NCI-H460 (cell line): ENCODE data around the gene NNT. TPM values are rescaled to one million over a fixed set of nuclear protein-coding genes. Genes with fewer than 3 reads are reported as not detected.
"Not testable (repeated sequence)": the region's sequence is repeated elsewhere in the genome, so short reads cannot be mapped to it uniquely, and the experiment has no call there.

Source experiments
- DNase-seq: peaks from one replicate; pipeline ENCODE4 v3.0.0-alpha.2; 2016; ENCODE audit warnings: low read depth; ENCODE audit errors: extremely low read depth
- total RNA-seq: library from RNA; depleted of rRNA; stranded (reverse); fragments of >200 nt; shearing (Covaris generic); gene quantifications from 2 replicates; pipeline ENCODE4 v1.2.3, GENCODE V29; 2014

The NNT gene
- total RNA-seq, 1 experiment from 2014 or later: 35.9 TPM

DNA sequence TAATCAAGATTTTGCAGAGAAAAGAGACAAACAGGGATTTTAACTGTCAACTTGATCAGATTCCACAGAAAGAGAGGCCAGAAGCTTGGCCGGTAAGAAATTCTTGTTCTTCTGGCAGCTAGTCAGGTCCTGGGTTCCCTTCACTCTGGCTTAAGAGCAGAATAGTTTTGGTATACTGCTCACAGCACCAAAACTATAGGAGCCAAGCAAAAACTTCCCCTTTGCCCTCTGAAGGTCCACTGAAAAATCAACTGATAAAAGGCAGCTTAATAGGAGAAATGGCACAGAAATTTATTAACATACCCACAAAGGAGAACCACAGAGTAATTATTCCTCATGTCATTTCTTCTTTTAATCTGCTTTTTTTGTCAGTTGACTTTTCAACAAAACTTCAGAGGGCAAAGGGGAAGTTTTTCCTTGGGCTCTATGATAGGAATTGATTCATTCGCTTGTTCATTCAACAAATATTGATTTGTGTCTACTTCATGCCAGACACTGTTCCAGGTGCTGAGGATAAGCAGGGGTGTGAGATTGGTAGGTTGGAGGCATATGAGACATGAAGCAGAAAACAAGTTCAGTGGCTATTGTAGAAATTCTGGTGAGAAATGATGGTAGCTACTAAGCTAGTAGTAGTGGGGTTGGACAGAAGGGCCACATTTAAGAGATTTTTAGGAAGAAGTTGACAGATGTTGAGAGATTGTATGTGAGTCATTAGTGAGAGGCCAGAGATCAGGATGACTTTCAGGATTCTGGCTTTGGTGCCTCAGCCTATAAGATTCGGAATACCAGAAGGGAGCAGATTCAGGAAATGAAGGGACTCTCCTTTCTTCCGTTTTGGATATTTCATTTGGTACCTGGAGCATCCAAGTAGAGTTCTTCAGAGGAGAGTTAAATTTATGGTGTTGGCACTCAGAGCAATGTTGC is 20.6 kb upstream of the NNT start:
- no peak for DNase-seq

DNA sequence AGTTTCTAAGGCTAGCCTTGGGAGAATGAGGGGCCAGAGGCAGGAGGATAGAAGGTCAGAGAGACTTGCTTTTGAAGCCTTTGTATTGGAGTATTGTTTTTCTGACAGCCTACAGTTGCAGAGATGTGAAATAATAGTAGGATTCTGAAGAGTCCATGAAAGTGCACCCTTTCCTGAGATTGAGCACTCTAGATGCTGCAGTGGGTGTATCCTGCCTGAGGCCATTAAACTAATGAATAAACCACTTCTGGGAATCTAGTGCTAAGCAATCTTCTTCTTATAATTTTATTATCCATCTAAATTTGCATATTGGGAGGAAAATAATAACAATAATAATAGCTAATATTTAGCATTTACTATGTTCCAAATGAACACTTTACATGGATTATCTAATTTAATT is 19.3 kb upstream of the NNT start:
- DNase-seq: no peak

DNA sequence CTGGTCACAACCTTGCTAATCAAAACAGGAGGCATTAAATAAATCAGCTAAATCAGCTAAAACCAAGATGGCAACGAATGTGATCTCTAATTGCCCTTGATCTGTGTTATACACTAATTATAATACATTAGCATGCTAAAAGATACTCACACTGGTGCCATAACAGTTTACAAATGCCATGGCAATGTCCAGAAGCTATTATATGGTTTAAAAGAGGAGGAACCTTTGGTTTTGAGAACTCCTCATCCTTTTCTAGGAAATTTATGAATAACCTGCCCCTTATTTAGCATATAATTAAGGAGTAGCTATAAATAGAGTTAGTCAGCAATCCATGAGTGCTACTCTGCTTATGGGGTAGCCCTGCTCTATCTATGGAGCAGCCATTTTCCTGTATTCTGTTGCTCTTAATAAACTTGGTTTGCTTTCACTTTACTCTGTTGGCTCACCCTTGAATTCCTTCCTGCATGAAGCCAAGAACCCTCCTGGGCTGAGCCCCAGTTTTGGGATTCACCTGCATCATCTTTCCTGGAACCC is 18.7 kb upstream of the NNT start:
- no peak for DNase-seq

DNA sequence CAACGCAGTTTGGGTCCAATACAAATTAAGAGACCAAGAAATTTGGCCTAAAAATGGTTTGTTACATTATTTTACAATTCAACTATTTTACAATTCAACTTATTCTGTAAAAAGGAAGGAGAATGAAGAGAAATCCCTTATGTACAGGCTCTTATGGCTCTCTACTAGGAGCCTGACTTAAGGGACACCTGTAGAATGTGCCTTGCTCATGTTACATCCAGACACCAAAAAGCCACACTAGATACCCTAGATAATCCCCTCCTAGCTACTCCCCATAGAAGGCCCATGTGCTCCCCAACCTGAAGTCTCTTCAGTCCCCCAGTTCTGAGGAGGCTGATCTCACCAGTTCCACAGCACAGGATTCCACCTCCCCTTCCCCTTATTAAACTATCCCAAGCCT is 14.1 kb upstream of the NNT start:
- no peak for DNase-seq

DNA sequence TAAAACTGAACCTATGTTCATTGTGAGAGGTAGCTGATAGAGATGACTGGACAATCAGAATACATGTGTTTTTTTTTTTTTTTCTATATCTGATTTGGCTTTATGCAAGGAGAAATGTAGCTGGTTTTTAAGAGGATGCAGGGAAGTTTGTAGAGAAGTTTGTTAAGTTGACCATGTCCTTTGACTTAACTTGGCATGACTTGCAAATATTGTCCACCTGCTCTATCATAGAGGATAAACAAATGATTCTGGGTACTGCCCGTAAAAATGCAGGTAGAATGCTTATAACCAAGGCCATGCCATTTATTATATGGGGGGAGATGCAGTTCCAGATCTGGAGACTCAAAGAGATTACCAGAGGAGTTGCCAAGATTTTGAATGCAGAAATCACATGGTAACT is 13.7 kb upstream of the NNT start:
- no peak for DNase-seq

DNA sequence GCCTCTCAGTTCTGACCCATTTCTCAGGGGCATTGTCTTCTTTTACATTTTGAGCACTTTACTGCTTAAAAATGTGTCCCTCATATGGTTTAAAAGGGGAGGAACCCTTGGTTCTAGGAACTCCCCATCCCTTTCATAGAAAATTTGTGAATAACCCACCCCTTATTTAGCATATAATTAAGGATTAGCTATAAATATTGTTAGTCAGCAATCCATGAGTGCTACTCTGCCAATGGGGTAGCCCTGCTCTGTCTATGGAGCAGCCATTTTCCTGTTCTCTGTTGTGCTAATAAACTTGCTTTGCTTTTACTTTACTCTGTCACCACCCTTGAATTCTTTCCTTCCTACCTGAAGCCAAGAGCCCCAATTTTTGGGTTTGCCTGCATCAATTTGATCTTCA is 12.3 kb upstream of the NNT start:
- no peak for DNase-seq

DNA sequence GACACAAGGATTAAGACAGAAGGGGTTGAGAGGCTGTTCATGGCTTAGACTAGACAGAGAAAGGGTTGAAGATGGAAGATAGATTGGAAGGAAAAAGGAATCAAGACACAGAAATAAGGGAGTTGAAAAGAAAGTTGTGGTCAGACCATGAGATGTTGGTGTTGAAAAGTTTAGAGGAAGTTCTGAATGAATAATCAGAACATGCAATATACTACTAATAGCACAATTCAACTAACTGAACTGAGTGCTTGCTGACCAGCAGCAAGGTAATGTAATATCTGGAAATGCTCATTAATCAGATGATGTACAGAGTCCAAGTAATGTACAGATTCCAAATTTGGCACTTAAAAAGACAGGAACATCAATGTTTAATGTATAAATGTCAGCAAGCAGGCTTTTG is 10.6 kb upstream of the NNT start:
- DNase-seq: no peak

DNA sequence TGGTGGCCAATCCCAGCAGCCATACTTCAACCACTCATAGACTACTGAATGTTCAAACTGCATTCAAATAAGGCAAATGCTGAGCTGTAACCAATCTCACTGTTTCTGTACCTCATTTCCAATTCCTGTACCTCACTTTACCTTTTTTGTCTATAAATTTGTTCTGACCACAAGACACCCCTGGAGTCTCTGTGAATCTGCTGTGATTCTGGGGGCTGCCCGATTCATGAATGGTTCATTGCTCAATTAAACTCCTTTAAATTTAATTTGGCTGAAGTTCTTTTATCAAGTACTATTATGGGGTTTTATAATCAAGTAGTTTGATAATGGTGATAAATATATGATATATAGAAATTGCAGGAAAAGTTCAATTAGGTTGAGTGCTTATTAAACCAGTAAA is 4.1 kb upstream of the NNT start:
- DNase-seq: not testable (repeated sequence)

DNA sequence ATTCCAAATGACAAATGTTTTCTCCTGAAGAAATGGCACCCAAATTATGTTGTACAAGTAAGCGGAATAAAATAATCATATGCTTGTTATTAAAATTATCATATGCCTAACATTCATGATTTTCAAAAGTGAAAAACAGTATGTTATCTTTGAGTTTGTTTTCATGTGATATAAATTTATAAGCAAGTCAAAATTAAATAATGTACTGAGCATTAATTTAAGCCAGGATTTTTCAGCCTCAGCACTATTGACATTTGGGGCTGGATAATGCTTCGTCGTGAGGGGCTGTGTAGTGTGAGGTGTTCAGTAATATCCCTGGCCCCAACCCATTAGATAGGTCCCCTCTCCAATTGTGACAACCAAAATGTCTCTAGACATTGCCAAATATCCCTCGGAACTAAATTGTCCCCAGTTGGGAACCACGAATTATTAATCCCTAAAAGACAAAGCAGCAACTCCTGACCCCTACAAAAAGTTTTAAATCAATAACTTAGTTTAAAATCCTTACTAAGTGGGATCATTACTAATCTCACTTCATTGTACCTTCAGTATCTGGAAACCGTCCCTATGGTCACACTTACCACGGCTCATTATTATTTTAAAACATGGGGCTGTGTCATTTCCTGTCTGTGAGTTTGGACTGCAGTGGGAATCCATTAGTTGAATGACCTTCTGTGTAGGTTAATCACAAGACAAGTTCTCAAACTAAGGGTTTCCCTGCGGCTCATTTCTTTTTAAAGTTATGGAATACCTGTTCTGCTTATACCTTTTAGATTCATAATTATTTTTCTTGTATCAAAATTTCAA is 1.3 kb upstream of the NNT start:
- no peak for DNase-seq

DNA sequence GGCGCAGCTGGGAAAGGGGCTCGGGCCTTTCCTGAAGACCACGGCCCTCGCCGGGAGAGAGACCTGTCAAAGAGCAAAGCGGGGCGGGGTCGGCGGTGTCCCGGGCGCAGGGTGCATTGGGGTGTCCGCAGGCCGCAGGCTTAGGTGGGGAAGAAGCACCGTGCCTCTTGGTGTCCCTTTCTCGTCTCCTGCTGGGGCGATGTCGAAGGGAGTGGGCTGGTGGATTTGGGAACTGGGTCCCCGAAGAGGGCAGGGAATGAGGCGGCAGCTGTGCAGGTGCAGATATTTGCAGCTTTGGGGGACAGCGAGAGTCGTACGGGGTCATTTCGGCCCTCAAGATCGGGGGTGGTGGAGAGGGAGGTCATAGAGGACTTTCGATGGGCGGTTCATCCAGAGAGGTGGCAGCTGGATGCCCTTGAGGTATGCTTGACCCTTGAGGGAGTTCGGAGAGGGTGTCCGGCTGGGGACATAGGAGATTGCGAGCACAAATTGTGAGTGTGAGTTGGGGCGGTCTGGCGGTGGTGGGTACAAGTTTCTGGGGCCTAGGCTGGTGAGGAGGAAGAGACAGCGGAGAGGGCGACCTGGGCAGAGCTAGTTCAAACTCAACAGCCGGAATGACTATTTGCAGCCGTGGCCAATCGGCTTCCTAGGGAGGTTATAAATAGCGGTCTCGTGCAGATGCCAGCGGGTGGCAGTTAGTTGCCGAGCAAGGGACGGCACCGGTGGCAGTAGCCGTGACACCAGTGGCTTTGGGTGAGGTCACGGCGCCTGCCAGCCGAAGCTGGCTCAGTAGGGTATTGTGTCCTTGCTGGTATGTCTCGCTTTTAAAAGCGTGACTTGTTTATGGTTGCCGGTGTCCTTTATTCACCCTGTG is 601 bp downstream of the NNT start:
- DNase-seq: no peak

DNA sequence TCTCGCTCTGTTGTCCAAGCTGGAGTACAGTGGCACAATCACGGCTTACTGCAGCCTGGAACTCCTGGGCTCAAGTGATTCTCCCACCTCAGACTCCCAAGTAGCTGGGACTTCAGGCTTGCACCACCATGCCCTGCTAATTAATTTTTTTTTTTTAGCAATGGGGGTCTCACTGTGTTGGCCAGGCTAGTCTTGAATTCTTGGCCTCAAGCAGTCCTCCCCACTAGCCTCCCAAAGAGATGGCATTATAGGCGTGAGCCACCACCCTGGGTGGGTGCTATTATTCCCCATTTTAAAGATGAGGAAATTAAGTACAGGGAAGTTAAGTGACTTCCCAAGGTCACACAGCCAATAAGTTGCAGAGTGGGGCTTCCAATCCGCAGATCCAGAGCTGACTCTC is 1.7 kb downstream of the NNT start:
- DNase-seq: no peak

DNA sequence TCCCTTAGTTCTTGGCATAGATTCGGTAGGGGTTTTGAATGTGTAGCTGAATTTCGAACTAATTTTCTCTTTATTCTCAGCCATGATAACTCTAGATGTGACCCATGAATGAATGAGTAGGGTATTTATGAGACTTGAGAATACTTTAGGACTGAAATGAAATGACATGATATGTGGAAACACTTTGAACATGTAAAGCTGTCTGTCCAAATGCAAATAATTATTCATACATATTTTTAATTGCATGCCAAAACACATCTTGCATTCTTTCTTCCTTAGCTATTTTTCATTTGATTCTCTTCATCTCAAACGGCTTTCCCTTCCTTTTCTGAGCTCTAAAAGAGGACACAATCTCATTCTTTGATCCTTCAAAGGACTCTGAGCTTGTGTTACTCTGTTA is 3.4 kb downstream of the NNT start:
- DNase-seq: no peak

DNA sequence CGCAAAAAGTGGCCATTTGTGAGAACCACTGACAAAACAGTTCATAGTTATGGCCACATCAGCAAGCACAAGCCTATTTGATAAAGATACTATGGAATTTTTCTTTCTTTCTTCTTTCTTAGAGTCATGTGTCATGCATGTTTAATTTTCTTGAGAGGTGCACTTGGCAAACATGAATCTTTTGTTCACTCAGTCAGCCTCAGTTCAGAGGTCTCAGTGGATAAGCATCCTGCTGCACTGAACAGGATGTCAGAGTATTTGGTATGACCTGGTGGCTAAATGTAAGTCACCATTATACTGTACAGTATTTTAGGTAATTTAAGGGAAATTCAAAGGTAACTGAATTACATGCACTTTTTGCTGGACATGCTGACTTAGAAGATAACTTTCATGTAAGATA is 5.4 kb downstream of the NNT start:
- DNase-seq: no peak

DNA sequence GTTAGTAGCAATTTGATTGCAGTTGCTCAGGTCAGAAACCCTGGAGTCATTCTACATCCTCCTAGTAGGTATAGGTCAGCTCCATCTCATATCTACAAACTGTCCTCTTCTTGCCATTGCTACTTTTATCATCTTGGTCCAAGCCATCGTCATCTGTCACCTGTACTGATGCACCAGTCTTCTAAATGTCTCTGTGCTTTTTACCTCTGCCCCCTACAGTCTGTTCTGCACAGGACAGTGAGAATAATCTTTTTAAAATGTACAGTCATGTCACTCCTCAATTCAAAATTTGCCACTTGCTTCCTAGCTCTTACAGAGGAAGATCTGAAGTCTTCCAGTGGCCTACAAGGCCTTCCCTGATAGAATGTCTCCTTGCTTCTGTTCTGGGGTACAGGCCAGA is 6.8 kb downstream of the NNT start:
- DNase-seq: no peak

DNA sequence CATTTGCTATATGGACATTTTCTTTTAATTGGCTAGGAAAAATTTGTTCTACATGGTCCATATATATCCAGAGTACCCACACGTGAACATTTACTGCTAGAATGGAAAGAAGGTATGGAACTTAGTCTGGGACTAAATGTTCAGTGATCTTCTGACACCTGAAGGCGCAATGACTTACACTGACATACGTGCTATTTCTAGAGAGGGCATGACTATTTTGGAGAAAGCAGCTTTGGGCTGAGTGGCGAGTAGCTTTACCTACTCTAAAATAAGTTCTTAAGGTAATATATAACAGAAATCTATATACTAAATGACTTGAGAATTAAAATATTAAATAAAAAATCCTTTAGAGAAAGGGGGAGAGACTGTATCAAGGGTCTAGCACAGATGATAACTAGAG is 10.4 kb downstream of the NNT start:
- DNase-seq: no peak

DNA sequence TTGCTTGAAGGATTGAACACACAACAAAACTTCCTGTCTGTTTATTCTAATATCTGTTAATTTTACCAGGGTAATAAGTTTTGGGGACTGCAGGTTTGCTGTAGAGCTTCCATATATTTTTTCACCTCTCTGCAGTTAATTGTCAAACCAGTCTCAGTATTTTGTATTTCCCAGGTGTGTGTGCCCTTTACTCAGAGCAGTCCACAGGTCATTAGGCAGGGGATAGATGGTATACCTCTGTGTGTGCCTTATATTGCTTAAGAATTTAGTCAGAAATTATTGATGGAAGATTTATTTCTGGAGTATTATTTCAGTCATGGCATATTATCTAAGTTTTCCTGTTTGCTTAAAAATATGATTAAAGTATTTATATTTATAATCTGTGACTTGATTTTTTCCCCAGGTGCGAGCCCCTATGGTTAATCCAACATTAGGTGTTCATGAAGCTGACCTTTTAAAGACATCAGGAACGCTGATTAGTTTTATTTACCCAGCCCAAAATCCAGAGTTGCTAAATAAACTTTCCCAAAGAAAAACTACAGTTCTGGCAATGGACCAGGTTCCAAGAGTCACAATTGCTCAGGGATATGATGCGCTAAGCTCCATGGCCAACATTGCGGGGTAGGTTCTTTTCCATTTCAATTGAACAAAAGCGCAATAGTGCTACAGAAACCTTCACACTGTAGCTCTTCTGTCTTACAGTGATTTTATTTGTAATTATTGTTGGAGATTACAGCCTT is 12.6 kb downstream of the NNT start:
- DNase-seq: no peak

DNA sequence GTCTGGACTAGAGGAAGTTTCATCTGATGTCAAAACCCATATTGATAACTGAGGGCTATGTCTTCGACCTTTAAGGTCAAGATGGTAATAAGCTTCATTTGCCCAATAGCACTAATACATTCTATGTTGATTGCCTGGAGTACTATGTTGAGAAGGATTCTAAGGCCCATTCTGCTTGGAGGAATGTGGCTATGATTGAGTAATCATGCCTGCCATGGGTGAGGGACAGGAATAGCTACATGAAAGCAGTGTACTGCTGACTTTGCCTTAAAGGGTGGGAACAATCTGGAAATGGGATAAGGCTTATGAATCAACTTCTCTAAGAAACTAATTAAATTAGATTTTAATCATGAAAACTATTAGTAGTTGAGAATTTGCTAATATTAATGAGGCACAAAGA is 13.6 kb downstream of the NNT start:
- no peak for DNase-seq

DNA sequence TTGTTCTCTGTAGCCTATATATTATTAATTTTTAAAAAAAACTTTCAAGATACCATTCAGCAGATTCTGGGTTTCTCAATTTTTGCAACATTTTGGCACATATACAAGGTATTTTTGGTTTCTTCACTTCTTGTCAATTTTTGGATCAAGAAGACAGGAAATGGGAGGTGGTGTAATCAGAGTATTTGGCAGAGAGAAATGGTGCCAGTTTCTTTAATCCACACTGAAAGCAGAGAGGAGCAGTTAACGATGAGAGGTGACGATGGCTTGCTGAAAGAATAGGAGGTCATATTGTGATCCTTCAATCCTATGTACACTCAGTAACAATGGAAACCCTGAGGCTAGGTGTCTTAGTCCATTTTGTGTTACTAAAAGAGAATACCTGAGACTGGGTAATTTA is 16.4 kb downstream of the NNT start:
- DNase-seq: no peak

DNA sequence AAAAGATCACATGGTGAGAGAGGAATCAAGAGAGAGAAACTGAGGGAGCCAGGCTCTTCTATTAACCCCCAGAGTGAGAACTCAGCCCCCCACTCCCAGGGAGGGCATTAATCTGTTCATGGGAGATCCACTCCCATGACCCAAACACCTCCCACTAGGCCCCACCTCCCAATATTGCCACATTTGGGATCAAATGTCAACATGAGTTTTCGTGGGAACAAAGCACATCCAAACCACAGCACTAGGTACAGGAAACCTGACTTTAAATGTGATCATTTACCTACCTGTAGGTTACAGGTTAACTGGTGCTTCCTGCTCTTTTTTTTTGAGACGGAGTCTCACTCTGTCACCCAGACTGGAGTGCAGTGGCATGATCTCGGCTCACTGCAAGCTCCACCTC is 16.9 kb downstream of the NNT start:
- DNase-seq: no peak

DNA sequence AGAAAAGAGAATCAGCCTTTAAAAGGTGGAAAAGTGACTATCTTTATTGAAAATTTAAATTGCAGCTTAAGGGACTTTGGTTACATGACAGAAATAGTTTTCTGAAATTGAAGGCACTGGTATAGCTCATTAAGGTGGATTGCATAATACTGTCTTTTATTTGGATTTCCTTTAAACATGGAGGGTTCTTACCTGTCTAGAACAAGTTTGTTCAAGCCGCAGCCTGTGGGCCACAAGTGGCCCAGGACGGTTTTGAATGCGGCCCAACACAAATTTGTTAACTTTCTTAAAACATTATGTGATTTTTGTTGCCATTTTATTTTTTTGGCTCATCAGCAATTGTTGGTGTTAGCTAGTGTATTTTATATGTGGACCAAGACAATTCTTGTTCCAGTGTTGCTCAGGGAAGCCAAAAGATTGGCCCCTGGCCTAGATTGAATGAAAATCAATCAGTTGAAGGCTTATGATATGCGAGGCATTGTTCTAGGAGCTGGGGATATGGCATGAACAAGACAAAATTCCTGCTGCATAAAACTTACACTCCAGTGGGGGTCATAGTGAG is 18.0 kb downstream of the NNT start:
- no peak for DNase-seq
